Natural killer cell (primary cell): Measurements from ENCODE around the gene TCF4. TPM values are rescaled to one million over a fixed set of nuclear protein-coding genes. Genes with fewer than 3 reads are reported as not detected.
A peak's percentile ranks its signal among the peaks of the same experiment; 100 is the strongest.

ENCODE experiments used
- ATAC-seq, 3 donors: fragments of 150-1000 bp in 2 of 3; fragments of 200-7000 bp in 1 of 3; cut with Tn5 transposase; 1 replicate in 1 of 3; 2 replicates in 2 of 3; pipeline ENCODE4 v1.10.0; 2021; ENCODE audit warnings: mild to moderate bottlenecking in 2 of 3, moderate library complexity in 2 of 3
- DNase-seq, 2 donors: peaks; one replicate each; pipeline versions ENCODE4 v3.0.0 to v3.0.0-alpha.2; 2013 to 2021; ENCODE audit warnings: mixed read lengths in 1 of 2
- H3K27ac ChIP-seq: one replicate; pipeline ENCODE4 v1.5.1; 2013; ENCODE audit warnings: mild to moderate bottlenecking, low read length
- H3K27me3 ChIP-seq: one replicate; pipeline ENCODE4 v1.6.1; 2013; ENCODE audit warnings: low read length; ENCODE audit not compliant: control insufficient read depth, insufficient read depth
- H3K36me3 ChIP-seq: one replicate; pipeline ENCODE4 v1.6.1; 2013; ENCODE audit warnings: low read length; ENCODE audit not compliant: control insufficient read depth, insufficient read depth
- H3K4me1 ChIP-seq: one replicate; pipeline ENCODE4 v1.6.1; 2013; ENCODE audit warnings: low read length; ENCODE audit not compliant: control insufficient read depth, insufficient read depth
- H3K4me3 ChIP-seq: one replicate; pipeline ENCODE4 v1.5.1; 2013; ENCODE audit warnings: low read length
- H3K9me3 ChIP-seq: one replicate; pipeline ENCODE4 v1.6.1; 2013; ENCODE audit warnings: low read length; ENCODE audit not compliant: control insufficient read depth, insufficient read depth
- H3K27ac Mint-ChIP-seq, 2 donors: one replicate each; pipeline ENCODE4 v1.8.0; 2022; ENCODE audit warnings: mild to moderate bottlenecking in 2 of 2, mixed read lengths in 2 of 2, moderate library complexity in 1 of 2
- H3K27me3 Mint-ChIP-seq, 2 donors: one replicate each; pipeline ENCODE4 v1.8.0; 2022; ENCODE audit warnings: low read depth in 2 of 2, mixed read lengths in 2 of 2
- H3K36me3 Mint-ChIP-seq: one replicate; pipeline ENCODE4 v1.8.0; 2022; ENCODE audit warnings: mixed read lengths
- H3K4me1 Mint-ChIP-seq, 2 donors: one replicate each; pipeline ENCODE4 v1.8.0; 2022; ENCODE audit warnings: mixed read lengths in 2 of 2
- H3K4me3 Mint-ChIP-seq: one replicate; pipeline ENCODE4 v1.8.0; 2022; ENCODE audit warnings: mild to moderate bottlenecking, moderate library complexity, mixed read lengths
- H3K9me3 Mint-ChIP-seq, 2 donors: one replicate each; pipeline ENCODE4 v1.8.0; 2022; ENCODE audit warnings: mixed read lengths in 2 of 2
- CTCF ChIP-seq: fragments of 200-600 bp; IDR thresholded peaks from one replicate; pipeline ENCODE4 v1.8.0; 2022; ENCODE audit warnings: antibody characterized with exemption
- WGBS: methylation state at CpG from one replicate; pipeline ENCODE4 v1.1.7; 2013; ENCODE audit warnings: missing lambda C conversion rate; ENCODE audit not compliant: insufficient coverage; 5-methylcytosine and 5-hydroxymethylcytosine counted together
- intact Hi-C: fragments of 100-400 bp; cut with micrococcal nuclease; formaldehyde crosslinking; loops from one replicate; pipeline ENCODE4 v1.14.2; 2022
- total RNA-seq, 4 donors: library from RNA; stranded (reverse); fragments of 120-200 nt in 1 of 4; gene quantifications; one replicate each; pipeline versions ENCODE4 v1.2.3 to v1.2.4, GENCODE V29; 2013 to 2022

TCF4 gene
- total RNA-seq, 3 donors from 2014 or later (not counting 1 experiment from before 2014, with no cell fraction given): 8.3 to 16.5 (median 9.0) TPM

GRCh38 chr18:55477499-55477859 lies 110.5 kb downstream of the TCF4 start:
- Histone ChIP-seq H3K4me1 (peaks cover 18% of the 10 kb centered on the region), H3K9me3 (no peaks in the 10 kb centered on the region), H3K4me3 (peak overlapping the region; percentile 47), H3K27ac (peak overlapping the region; percentile 67), H3K36me3 (no peaks in the 10 kb centered on the region), H3K27me3 (no peaks in the 10 kb centered on the region)
- Mint-ChIP-seq H3K9me3 (no peaks in the 10 kb centered on the region), H3K4me1 (peaks cover 36 to 37% of the 10 kb centered on the region in 2 donors), H3K4me3 (peak overlapping the region; percentile 94), H3K27me3 (no peaks in the 10 kb centered on the region), H3K36me3 (no peaks in the 10 kb centered on the region), H3K27ac (peak overlapping the region; percentile 87 to 90)
- peak in 1 of 2 donors; percentile 53 for DNase-seq
- ATAC-seq: peak; percentile 64 to 89 (median 81)
- intact Hi-C loops: no loop called here
- TF ChIP-seq CTCF: no peak
- 1% methylated on average over 4 of the region's 4 CpGs for WGBS

- intact Hi-C loops: loop anchor here (2.0 kb wide), 1 partner anchor 19 kb away; no protein-coding TSS in a partner anchor
- Histone ChIP-seq H3K27ac (peak overlapping the region; percentile 23), H3K4me3 (no peak overlapping the region), H3K9me3 (no peaks in the 10 kb centered on the region), H3K36me3 (no peaks in the 10 kb centered on the region), H3K27me3 (no peaks in the 10 kb centered on the region), H3K4me1 (peaks cover 18% of the 10 kb centered on the region)
- no peak for TF ChIP-seq CTCF
- Mint-ChIP-seq H3K4me3 (peak overlapping the region; percentile 83), H3K4me1 (peaks cover 36 to 37% of the 10 kb centered on the region in 2 donors), H3K27me3 (no peaks in the 10 kb centered on the region), H3K27ac (peak overlapping the region; percentile 76 to 90), H3K36me3 (no peaks in the 10 kb centered on the region), H3K9me3 (no peaks in the 10 kb centered on the region)
- WGBS: no CpG with 5 or more reads among the region's 1 CpG
- ATAC-seq: no peak
- DNase-seq: no peak
Observed at GRCh38 chr18:55475916-55476315, 112.1 kb downstream of the TCF4 start.

- H3K4me1 Mint-ChIP-seq: peaks cover 36 to 37% of the 10 kb centered on the region in 2 donors
- H3K9me3 Mint-ChIP-seq: no peaks in the 10 kb centered on the region
- ATAC-seq (peak; percentile 44 to 80 (median 60)), DNase-seq (no peak)
- Histone ChIP-seq H3K36me3 (no peaks in the 10 kb centered on the region), H3K9me3 (no peaks in the 10 kb centered on the region), H3K4me1 (peaks cover 18% of the 10 kb centered on the region), H3K27ac (peak overlapping the region; percentile 23), H3K27me3 (no peaks in the 10 kb centered on the region), H3K4me3 (no peak overlapping the region)
- H3K27ac Mint-ChIP-seq: peak overlapping the region; percentile 76 to 90
- intact Hi-C loops: loop anchor here (2.0 kb wide), 1 partner anchor 19 kb away; no protein-coding TSS in a partner anchor
- no peaks in the 10 kb centered on the region for H3K36me3 Mint-ChIP-seq
- H3K4me3 Mint-ChIP-seq: peak overlapping the region; percentile 83
- no peak for TF ChIP-seq CTCF
- 37% methylated on average over 3 of the region's 5 CpGs for WGBS
- H3K27me3 Mint-ChIP-seq: no peaks in the 10 kb centered on the region
Observed at GRCh38 chr18:55475467-55475866, 112.5 kb downstream of the TCF4 start.

GRCh38 chr18:55473560-55473959 lies 114.4 kb downstream of the TCF4 start:
- TF ChIP-seq CTCF: no peak
- Mint-ChIP-seq H3K27ac (no peak overlapping the region), H3K27me3 (no peaks in the 10 kb centered on the region), H3K9me3 (no peaks in the 10 kb centered on the region), H3K36me3 (no peaks in the 10 kb centered on the region), H3K4me3 (no peak overlapping the region), H3K4me1 (peaks cover 36 to 39% of the 10 kb centered on the region in 2 donors)
- Histone ChIP-seq H3K9me3 (no peaks in the 10 kb centered on the region), H3K27ac (no peak overlapping the region), H3K27me3 (no peaks in the 10 kb centered on the region), H3K4me3 (no peak overlapping the region), H3K4me1 (peaks cover 18% of the 10 kb centered on the region), H3K36me3 (no peaks in the 10 kb centered on the region)
- ATAC-seq (no peak), DNase-seq (no peak)
- intact Hi-C loops: no loop called here
